ENCODE results near the gene PAQR4.

- TF ChIP-seq CTCF (IDR thresholded peaks at IDR 0.05) (no peak), POLR2A (IDR thresholded peaks at IDR 0.05) (no peak)
These were observed 48.2 kb downstream of the PAQR4 start for GRCh38 chr16:3017344-3017743.

Data from esophagus squamous epithelium (tissue), 4 donors.